Measurements from ENCODE around the gene ROBO1.

DNA sequence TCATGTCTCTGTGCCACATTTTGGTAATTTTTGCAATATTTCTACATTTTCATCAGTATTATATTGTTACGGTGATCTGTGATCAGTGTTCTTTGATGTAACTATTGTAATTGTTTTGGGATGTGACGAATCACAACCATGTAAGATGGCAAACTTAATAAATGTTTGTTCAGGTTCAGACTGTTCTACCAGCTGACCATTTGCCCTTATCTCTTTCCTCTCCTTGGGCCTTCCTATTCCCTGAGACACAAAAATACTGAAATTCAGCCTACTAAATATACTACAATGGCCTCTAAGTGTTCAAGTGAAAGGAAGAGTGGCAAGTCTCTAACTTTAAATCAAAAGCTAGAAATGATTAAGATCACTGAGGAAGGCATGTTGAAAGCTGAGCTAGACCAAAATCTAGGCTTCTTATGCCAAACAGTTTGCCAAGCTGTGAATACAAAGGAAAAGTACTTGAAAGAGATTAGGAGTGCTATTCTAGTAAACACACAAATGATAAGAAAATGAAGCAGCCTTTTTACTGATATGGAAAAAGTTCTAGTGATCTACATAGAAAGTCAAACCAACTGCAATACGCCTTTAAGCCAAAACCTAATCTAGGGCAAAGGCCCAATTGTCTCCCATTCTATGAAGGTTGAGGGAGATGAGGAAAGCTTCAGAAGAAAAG lies 952.8 kb downstream of the ROBO1 start:
- TF ChIP-seq, protein P1, sequence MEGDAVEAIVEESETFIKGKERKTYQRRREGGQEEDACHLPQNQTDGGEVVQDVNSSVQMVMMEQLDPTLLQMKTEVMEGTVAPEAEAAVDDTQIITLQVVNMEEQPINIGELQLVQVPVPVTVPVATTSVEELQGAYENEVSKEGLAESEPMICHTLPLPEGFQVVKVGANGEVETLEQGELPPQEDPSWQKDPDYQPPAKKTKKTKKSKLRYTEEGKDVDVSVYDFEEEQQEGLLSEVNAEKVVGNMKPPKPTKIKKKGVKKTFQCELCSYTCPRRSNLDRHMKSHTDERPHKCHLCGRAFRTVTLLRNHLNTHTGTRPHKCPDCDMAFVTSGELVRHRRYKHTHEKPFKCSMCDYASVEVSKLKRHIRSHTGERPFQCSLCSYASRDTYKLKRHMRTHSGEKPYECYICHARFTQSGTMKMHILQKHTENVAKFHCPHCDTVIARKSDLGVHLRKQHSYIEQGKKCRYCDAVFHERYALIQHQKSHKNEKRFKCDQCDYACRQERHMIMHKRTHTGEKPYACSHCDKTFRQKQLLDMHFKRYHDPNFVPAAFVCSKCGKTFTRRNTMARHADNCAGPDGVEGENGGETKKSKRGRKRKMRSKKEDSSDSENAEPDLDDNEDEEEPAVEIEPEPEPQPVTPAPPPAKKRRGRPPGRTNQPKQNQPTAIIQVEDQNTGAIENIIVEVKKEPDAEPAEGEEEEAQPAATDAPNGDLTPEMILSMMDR (IDR thresholded peaks at IDR 0.05) = no peak
- no peak for TF ChIP-seq POLR2A (IDR thresholded peaks at IDR 0.05)
